ES-I3 (cell line): Measurements from ENCODE around the gene PACSIN2.
"Not testable (repeated sequence)": the region's sequence is repeated elsewhere in the genome, so short reads cannot be mapped to it uniquely, and the experiment has no call there.

ENCODE experiments used
- H3K36me3 ChIP-seq: 2 replicates; pipeline ENCODE4 v1.6.1; 2013; ENCODE audit warnings: mild to moderate bottlenecking, low read length, control low read depth, moderate library complexity; ENCODE audit not compliant: insufficient read depth
- H3K4me1 ChIP-seq: 2 replicates; pipeline ENCODE4 v1.6.1; 2013; ENCODE audit warnings: mild to moderate bottlenecking, control low read depth, low read length; ENCODE audit not compliant: insufficient read depth
- H3K9ac ChIP-seq: 2 replicates; pipeline ENCODE4 v1.6.1; 2013; ENCODE audit warnings: low read depth, mild to moderate bottlenecking, low read length, moderate library complexity
- H3K9me3 ChIP-seq: 2 replicates; pipeline ENCODE4 v1.6.1; 2013; ENCODE audit warnings: mild to moderate bottlenecking, low read length, moderate library complexity; ENCODE audit not compliant: control insufficient read depth, insufficient read depth

The PACSIN2 gene

DNA sequence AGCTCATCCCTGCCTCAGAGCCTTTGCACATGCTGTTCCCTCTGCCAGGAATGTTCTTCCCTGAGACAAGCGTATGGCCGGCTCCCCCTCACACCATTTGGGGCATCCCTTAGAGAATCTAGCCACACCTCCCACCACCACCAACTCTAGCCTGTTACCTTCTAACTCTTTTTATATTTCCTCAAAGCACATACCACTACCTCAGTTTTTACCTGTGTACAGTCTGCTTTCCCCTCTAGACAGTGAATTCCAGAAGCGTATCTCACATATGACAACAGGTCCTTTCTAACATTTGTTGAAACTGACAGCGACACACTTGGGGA, 82.8 kb downstream of the PACSIN2 start:
- Histone ChIP-seq H3K4me1 (peaks cover 16% of the 10 kb centered on the region; the same call in 1 of the 2 replicates), H3K9ac (no peak overlapping the region), H3K36me3 (no peaks in the 10 kb centered on the region), H3K9me3 (no peaks in the 10 kb centered on the region)

DNA sequence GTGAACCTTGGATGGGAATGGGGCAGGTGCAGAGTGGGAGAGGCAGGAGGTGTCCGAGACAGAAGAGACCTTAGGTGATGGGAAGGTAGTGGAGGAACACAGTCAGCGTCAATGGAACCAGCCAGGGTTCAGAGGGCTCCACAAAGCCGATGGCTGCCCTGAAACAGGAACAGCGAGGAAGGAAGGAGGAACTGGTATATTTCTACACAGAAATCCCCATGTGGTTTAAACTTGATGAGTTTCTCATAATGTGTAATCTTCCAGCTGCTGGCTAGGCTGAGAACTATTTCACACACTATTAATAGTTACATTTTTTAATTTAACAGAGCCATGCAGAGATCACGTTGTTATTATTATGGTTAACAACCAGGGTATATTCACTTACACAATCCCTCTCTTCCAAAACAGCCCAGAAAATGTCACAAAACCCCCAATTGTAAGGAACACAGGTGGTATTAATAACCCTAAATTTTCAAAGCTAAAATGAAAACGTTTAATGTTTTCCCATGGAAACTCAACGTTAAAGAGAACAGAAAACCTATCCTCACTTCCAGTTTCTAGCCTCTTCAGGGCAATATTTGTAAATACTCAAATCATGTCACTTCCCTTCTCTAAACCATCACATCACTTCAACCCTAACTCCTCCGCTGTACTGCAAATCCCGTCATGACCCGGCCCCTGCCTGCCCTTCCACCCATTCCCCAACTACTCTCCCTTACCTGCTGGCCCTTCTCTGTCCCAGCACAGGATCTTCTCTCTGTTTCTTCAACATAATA, 83.3 kb downstream of the PACSIN2 start:
- peaks cover 15% of the 10 kb centered on the region; the same call in 1 of the 2 replicates for H3K4me1 ChIP-seq
- no peaks in the 10 kb centered on the region for H3K36me3 ChIP-seq
- H3K9ac ChIP-seq: no peak overlapping the region
- H3K9me3 ChIP-seq: no peaks in the 10 kb centered on the region

DNA sequence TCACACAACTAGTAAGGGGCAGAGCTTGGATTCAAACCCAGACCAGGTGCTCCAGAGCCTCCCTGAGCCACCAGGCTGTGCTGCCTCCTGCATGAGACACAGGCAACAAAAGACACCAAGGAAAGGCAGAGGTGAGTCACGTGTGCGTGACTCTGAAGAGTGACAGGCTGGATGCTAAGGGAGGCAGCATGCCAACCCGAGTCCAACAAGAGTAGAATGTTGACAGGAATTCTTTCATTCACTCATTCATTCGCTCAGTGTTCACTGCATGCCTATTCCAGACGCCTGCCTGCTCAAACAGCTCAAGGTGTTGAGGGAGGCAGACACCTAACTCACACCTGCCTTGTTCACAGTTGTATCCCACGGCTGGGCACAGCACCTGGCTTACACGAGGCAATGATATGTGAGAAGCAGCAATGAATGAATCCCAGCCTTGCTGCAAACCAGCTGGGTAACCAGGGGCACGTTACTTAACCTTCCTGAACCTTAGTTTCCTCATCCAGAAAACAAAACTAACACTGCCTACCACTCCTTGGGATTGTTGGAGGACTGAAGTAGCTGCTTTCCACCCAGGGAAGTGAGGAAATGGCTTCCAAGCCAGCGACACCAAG, 84.0 kb downstream of the PACSIN2 start:
- Histone ChIP-seq H3K36me3 (no peaks in the 10 kb centered on the region), H3K9ac (no peak overlapping the region), H3K9me3 (no peaks in the 10 kb centered on the region), H3K4me1 (peaks cover 15% of the 10 kb centered on the region; the same call in 1 of the 2 replicates)

DNA sequence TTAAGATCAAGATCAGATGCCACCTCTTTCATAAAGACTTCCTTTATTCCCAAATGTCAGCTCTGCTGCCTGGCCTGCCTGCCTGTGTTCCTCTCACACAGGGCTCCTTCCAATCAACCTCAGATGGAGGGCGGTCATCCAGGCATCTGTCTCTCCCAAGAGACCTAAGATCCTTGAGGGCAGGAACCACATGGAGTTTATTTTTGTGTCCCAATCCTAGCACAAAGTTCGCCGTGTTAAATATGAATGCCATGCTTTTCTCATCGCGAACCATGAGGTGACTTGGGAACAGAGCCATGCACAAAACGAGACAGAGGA, 85.2 kb downstream of the PACSIN2 start:
- H3K36me3 ChIP-seq: no peaks in the 10 kb centered on the region
- H3K4me1 ChIP-seq: peaks cover 15% of the 10 kb centered on the region; the same call in 1 of the 2 replicates
- no peak overlapping the region for H3K9ac ChIP-seq
- H3K9me3 ChIP-seq: no peaks in the 10 kb centered on the region

DNA sequence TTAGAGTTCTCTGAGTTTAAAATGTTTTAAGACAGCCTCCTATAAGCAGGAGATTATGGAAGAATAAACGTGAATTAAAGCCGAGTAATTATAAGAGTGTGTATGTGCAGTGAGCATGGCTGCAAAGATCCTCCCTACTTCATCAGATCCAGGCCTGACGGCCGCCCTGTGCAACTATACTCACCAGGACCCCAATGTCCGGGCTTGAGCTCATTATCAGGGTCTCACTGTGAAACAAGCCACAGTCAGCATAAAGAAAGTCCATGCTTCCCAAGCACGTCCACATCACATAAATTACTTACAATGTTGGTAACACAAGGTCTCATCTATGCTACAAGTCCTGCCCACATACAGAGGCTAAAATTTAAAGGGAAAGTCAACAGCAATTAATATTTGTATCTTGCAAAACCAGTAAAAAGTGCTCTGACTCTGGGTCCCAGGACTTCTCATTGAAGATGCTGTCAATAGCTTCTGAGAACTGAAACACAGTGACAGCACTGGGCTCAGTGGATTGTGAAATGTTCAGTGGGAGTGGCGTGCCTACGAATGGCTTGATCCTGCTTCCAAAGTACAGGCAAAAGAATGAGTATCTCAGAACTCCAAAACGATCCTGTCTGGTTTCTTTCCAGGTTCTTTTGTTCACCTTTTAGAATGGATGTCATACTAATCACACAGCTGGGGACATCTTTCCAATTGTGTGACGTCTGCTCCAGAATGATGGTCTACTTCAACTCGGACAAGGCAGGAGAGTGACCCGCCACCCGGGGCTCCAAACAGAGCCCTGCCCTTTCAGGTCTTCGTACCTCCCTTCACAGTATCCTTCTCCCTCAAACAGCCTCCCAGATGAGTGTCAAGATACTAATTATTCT, 85.7 kb downstream of the PACSIN2 start:
- Histone ChIP-seq H3K36me3 (no peaks in the 10 kb centered on the region), H3K4me1 (peaks cover 13% of the 10 kb centered on the region; the same call in 1 of the 2 replicates), H3K9ac (no peak overlapping the region), H3K9me3 (no peaks in the 10 kb centered on the region)

- Histone ChIP-seq H3K9ac (no peak overlapping the region), H3K4me1 (peaks cover 3% of the 10 kb centered on the region; the same call in 1 of the 2 replicates), H3K36me3 (no peaks in the 10 kb centered on the region)
Observed at GRCh38 chr22:42927966-42928365, 87.0 kb downstream of the PACSIN2 start.

GRCh38 chr22:42926768-42927167, 88.2 kb downstream of the PACSIN2 start:
- Histone ChIP-seq H3K4me1 (peaks cover 7% of the 10 kb centered on the region; the same call in 1 of the 2 replicates), H3K9me3 (no peaks in the 10 kb centered on the region), H3K36me3 (no peaks in the 10 kb centered on the region), H3K9ac (no peak overlapping the region)

More at GRCh38 chr22:42927966-42928365, 87.0 kb downstream of the PACSIN2 start:
- no peaks in the 10 kb centered on the region for H3K9me3 ChIP-seq

GRCh38 chr22:42926104-42926503, 88.8 kb downstream of the PACSIN2 start:
- no peaks in the 10 kb centered on the region for H3K36me3 ChIP-seq
- no peaks in the 10 kb centered on the region for H3K9me3 ChIP-seq
- no peak overlapping the region for H3K9ac ChIP-seq
- peaks cover 6% of the 10 kb centered on the region; the same call in 1 of the 2 replicates for H3K4me1 ChIP-seq

DNA sequence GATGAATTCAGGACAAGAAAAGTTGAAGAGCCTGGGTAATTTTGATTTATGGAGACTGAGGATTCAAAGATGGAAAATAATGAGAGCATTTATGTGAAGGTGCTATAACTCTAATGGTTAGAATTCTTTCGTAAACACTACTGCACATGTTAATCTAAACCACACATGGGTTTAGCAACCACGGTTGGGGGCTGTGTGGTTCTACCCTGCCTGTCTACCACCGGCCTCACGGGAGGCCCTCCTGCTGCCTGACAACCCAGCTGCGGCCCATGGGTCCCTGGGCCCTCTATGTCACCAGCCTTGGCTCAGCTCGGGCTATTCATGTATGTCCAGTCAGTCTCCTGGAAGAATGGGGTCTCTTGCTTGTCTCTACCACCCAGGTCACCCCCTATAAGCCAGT, 89.4 kb downstream of the PACSIN2 start:
- no peaks in the 10 kb centered on the region for H3K36me3 ChIP-seq
- peaks cover 4% of the 10 kb centered on the region; the same call in 1 of the 2 replicates for H3K4me1 ChIP-seq
- H3K9ac ChIP-seq: no peak overlapping the region
- H3K9me3 ChIP-seq: no peaks in the 10 kb centered on the region

- H3K9me3 ChIP-seq, H3K4me1 ChIP-seq, H3K9ac ChIP-seq, H3K36me3 ChIP-seq: not testable (repeated sequence)
Observed at GRCh38 chr22:42925031-42925430, 89.9 kb downstream of the PACSIN2 start.

DNA sequence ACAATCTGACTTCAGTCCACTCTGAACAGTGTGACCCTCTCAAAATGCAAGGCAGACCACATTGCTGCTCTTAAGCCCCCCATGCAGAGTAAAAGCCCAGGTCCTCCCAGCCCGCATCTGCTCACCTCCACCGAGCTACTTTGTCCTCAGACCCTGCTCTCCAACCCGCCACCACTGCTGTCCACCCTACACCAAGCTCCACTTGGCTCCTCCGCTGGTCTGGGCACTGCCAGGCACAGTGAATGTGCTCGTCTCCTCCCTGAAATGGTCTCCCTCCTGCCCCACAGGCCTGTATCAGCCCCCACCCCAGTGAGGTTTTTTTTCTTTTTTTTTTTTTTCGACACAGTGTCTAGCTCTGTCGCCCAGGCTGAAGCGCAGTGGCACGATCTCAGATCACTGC, 90.5 kb downstream of the PACSIN2 start:
- H3K36me3 ChIP-seq: no peaks in the 10 kb centered on the region
- H3K9me3 ChIP-seq: no peaks in the 10 kb centered on the region
- H3K4me1 ChIP-seq: peaks cover 4% of the 10 kb centered on the region; the same call in 1 of the 2 replicates
- no peak overlapping the region for H3K9ac ChIP-seq

GRCh38 chr22:42922374-42923191, 92.4 kb downstream of the PACSIN2 start:
- peaks cover 10% of the 10 kb centered on the region; the same call in 1 of the 2 replicates for H3K4me1 ChIP-seq
- H3K9me3 ChIP-seq: no peaks in the 10 kb centered on the region
- no peak overlapping the region for H3K9ac ChIP-seq
- H3K36me3 ChIP-seq: no peaks in the 10 kb centered on the region

DNA sequence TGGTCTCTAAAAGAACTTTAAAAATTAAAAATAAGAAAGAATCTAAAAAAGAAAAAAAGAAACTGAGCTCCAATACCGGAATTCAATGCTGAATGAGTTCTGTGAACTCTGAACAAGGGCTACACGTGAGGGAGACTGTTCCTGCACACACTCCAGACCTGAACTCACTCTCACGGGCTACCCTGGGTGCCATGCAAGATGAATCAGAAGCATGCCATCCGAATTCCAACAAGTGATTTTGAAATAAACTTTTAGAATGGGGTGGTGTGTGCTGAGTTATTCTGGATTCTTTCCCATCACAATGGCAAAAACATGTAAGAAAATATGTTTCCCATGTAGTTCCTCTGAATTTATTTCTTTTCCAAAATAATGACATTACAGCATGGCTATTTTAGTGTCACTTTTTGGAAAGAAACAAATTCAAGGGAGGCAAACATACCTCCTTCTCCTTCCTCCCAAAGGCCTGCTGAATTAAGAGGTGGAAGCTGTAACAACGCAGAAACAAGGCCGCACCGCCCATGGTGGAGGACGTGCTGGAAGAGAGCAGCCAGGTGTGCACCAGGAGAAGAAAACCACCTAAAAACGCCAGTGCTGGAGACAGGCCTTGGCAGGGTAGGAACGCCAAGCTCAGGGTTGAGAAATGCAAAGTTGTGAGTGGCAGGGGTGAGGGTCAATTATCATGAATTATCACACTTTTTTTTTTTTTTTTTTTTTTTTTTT, 94.7 kb downstream of the PACSIN2 start:
- H3K9ac ChIP-seq: no peak overlapping the region

More for the DNA sequence above, 94.7 kb downstream of the PACSIN2 start:
- peaks cover 28% of the 10 kb centered on the region for H3K4me1 ChIP-seq
- no peaks in the 10 kb centered on the region for H3K36me3 ChIP-seq
- no peaks in the 10 kb centered on the region for H3K9me3 ChIP-seq
